ENCODE results near the gene EDARADD. TPM values are rescaled to one million over a fixed set of nuclear protein-coding genes. Genes with fewer than 3 reads are reported as not detected.

The EDARADD gene
- polyA plus RNA-seq, 3 donors, result 7.3 to 7.6 (median 7.5) TPM

GRCh38 chr1:236509647-236510401, 115.7 kb downstream of the EDARADD start:
- no peak for DNase-seq

- DNase-seq, result no peak
Observed at GRCh38 chr1:236511735-236512418, 117.8 kb downstream of the EDARADD start.

- DNase-seq, result no peak
Observed at GRCh38 chr1:236514703-236515442, 120.8 kb downstream of the EDARADD start.

DNA sequence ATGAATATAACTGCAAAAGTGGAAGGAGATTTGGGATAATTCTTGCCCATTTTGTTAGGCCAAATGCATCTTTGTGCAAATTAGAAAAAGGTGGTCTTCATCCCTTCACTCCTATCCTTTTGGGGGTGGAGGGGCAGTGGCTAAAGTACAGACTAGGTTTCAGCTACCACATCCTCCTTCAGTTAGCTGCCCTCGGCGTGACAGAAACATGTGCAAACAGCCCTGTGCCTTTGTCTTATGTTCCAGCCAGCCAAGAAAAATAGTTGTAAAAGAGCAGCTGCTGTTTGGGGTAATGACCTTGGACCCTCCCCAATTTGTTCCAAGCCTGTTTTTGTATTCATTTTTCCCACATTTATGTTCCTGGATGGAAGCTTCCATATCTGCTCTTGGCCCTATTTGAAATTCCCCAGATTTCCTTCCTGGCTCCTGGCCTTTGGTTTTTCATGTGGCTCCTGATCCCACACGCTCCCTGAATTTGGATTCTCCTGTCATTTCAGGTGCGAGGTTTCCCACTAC, 121.4 kb downstream of the EDARADD start:
- peak; percentile 34 for DNase-seq

DNA sequence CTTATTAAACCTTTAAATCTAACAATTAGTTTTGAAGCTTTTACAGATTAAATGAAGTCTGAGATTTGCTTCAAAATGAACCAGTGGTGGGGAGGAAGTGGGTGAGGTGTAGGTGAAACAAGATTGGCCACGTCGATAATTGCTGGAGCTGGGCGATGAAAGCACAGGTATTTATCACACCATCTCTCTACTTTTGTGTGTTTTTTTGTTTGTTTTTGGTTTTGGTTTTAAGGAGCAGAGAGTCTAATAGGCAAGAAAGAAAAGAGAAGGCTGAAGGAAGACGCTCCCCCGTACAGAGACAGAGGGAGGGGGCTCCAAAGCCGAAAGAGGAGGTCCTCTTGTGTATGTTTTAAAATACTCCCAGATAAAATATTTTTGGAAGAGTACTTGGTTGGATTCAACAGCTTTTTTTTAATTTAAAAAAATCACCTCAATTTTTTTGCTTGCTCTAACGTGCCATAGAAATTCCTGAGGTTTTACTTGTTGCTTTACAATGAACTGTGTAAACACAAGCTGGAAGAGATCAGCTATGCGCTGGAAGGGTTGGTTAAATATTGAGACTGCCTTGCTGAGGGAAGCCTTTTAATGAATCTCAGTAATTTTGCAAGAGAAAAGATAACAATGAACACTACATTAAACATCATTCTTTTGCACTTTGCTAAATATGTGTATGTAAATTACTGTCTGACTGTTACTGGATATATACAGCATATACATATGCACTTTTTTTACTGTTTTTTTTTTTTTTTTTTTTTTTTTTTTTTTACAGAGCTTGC, 123.0 kb downstream of the EDARADD start:
- DNase-seq, result peak; percentile 61

- DNase-seq, result no peak
Observed at GRCh38 chr1:236518322-236518721, 124.2 kb downstream of the EDARADD start.

- DNase-seq, result no peak
Observed at GRCh38 chr1:236520445-236521005, 126.4 kb downstream of the EDARADD start.

- DNase-seq, result no peak
Observed at GRCh38 chr1:236522937-236523703, 129.0 kb downstream of the EDARADD start.

- DNase-seq, result peak; percentile 84
Observed at GRCh38 chr1:236523704-236524141, 129.6 kb downstream of the EDARADD start, which contains the start of gene LGALS8. Gene LGALS8, plus strand, starts transcription at chr1:236523982. Its CDS starts 2,089 bp downstream, at chr1:236526071.

GRCh38 chr1:236524142-236524894, 130.2 kb downstream of the EDARADD start:
- DNase-seq, result peak; percentile 73

GRCh38 chr1:236524895-236525184, 130.8 kb downstream of the EDARADD start:
- DNase-seq, result no peak

- DNase-seq, result no peak
Observed at GRCh38 chr1:236526079-236526478, 132.0 kb downstream of the EDARADD start.

GRCh38 chr1:236530286-236530685, 136.2 kb downstream of the EDARADD start:
- no peak for DNase-seq

- no peak for DNase-seq
Observed at GRCh38 chr1:236530959-236531358, 136.9 kb downstream of the EDARADD start.

DNA sequence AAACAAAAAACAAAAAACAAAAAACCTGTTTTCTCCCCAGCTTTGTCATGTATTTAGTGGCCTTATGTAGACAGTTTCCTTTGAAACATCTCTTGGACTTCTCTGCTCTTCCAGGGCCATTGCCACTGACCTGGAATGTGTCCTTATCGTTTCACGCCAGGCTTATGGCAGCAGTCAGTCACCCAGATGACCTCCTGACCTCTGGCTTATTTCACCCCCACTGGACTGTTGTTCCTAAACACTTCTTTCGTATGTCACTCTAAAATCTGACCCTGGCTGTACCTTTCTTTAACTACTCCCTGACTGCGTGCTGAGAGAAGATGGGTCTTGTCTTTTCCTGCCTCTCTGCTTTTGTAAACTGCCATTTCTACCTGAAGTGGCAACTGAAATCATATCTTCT, 138.8 kb downstream of the EDARADD start:
- DNase-seq, result no peak

DNA sequence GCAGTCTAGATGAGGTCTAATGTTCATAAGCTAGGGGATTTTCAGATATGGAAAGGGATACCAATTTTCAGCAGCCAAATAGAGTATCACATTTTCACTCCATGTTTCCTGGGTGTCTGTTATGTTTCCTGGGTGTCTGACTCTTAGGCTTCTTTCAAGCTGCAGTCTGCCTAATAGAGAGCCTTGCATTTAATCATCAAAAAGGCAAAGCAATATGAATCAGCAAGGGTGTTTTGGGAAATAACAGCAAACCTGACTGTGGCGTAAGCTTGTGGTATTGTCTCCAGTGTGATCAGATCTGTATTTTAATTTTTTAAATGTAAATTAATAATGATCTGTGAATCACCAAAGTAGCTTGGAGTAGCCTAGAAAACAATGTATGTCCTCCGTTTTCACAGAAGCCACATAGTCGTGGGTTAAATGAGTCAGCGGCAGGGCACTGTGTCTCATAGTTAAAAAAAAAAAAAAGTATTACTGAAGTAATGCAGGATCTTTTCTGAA, 140.1 kb downstream of the EDARADD start:
- no peak for DNase-seq
